ENCODE results near the gene GCNA.

DNA sequence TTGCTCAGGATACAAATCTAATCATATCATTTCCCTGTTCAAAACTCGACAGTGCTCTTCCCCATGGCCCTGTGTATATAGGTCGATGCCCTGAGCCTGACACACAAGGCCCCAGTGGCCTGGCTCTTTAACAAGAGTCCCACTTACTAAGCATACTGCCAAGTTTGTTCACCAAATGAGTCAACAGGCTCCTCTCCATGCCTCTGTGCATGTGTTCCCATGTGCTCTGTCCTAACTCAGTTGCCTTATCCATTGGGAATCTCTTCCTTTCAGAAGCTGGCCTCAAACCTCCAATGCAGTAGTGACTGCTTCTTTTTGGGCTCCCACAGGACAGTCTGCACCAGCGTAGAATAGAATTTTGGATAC, 59.0 kb downstream of the GCNA start:
- TF ChIP-seq ELF4 (CRISPR knock-in tag; IDR thresholded peaks at IDR 0.05; ENCODE audit: low read depth) (no peak), ZNF138 (CRISPR knock-in tag; conservative IDR thresholded peaks at IDR 0.05) (no peak), MYBL2 (CRISPR knock-in tag; IDR thresholded peaks at IDR 0.05) (no peak), FOXJ3 (CRISPR knock-in tag; IDR thresholded peaks at IDR 0.05; ENCODE audit: borderline replicate concordance) (no peak), SMAD3 (CRISPR knock-in tag; IDR thresholded peaks at IDR 0.05; ENCODE audit: borderline replicate concordance) (no peak), ZNF416 (CRISPR knock-in tag; IDR thresholded peaks at IDR 0.05) (no peak), HMGXB4 (CRISPR knock-in tag; IDR thresholded peaks at IDR 0.05) (no peak), OVOL2 (CRISPR knock-in tag; IDR thresholded peaks at IDR 0.05; ENCODE audit: borderline replicate concordance) (no peak), NFYB (CRISPR knock-in tag; conservative IDR thresholded peaks at IDR 0.05; ENCODE audit: low read depth) (no peak), GABPB1 (CRISPR knock-in tag; IDR thresholded peaks at IDR 0.05) (no peak)
- TF ChIP-seq, protein P1, sequence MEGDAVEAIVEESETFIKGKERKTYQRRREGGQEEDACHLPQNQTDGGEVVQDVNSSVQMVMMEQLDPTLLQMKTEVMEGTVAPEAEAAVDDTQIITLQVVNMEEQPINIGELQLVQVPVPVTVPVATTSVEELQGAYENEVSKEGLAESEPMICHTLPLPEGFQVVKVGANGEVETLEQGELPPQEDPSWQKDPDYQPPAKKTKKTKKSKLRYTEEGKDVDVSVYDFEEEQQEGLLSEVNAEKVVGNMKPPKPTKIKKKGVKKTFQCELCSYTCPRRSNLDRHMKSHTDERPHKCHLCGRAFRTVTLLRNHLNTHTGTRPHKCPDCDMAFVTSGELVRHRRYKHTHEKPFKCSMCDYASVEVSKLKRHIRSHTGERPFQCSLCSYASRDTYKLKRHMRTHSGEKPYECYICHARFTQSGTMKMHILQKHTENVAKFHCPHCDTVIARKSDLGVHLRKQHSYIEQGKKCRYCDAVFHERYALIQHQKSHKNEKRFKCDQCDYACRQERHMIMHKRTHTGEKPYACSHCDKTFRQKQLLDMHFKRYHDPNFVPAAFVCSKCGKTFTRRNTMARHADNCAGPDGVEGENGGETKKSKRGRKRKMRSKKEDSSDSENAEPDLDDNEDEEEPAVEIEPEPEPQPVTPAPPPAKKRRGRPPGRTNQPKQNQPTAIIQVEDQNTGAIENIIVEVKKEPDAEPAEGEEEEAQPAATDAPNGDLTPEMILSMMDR (IDR thresholded peaks at IDR 0.05), result no peak
- TF ChIP-seq, protein P2, sequence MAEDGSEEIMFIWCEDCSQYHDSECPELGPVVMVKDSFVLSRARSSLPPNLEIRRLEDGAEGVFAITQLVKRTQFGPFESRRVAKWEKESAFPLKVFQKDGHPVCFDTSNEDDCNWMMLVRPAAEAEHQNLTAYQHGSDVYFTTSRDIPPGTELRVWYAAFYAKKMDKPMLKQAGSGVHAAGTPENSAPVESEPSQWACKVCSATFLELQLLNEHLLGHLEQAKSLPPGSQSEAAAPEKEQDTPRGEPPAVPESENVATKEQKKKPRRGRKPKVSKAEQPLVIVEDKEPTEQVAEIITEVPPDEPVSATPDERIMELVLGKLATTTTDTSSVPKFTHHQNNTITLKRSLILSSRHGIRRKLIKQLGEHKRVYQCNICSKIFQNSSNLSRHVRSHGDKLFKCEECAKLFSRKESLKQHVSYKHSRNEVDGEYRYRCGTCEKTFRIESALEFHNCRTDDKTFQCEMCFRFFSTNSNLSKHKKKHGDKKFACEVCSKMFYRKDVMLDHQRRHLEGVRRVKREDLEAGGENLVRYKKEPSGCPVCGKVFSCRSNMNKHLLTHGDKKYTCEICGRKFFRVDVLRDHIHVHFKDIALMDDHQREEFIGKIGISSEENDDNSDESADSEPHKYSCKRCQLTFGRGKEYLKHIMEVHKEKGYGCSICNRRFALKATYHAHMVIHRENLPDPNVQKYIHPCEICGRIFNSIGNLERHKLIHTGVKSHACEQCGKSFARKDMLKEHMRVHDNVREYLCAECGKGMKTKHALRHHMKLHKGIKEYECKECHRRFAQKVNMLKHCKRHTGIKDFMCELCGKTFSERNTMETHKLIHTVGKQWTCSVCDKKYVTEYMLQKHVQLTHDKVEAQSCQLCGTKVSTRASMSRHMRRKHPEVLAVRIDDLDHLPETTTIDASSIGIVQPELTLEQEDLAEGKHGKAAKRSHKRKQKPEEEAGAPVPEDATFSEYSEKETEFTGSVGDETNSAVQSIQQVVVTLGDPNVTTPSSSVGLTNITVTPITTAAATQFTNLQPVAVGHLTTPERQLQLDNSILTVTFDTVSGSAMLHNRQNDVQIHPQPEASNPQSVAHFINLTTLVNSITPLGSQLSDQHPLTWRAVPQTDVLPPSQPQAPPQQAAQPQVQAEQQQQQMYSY (CRISPR knock-in tag; IDR thresholded peaks at IDR 0.05), result no peak
- TF ChIP-seq, protein P3, sequence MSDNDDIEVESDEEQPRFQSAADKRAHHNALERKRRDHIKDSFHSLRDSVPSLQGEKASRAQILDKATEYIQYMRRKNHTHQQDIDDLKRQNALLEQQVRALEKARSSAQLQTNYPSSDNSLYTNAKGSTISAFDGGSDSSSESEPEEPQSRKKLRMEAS (CRISPR knock-in tag; IDR thresholded peaks at IDR 0.05), result no peak

Data from WTC11 (cell line).